ENCODE data around the gene MEF2A.
A peak's percentile ranks its signal among the peaks of the same experiment; 100 is the strongest.
"Not testable (repeated sequence)": the region's sequence is repeated elsewhere in the genome, so short reads cannot be mapped to it uniquely, and the experiment has no call there.

MEF2A gene

GRCh38 chr15:99749386-99749785 is 183.6 kb downstream of the MEF2A start:
- H3K27ac ChIP-seq, result no peak overlapping the region
- no peaks in the 10 kb centered on the region for H3K79me2 ChIP-seq
- H3K4me2 ChIP-seq (ENCODE audit: low read length), result no peak overlapping the region
- no peak overlapping the region for H3K9ac ChIP-seq
- no peak for TF ChIP-seq CTCF (IDR thresholded peaks at IDR 0.05)
- H3K27me3 ChIP-seq (ENCODE audit: control insufficient read depth, insufficient read depth, low read length), result no peaks in the 10 kb centered on the region
- H3K4me1 ChIP-seq, result no peaks in the 10 kb centered on the region
- no peak overlapping the region for H3K4me3 ChIP-seq (ENCODE audit: low read depth, low read length)
- H3K36me3 ChIP-seq (ENCODE audit: control insufficient read depth, insufficient read depth, low read length), result no peaks in the 10 kb centered on the region
- no peak overlapping the region for H2AFZ ChIP-seq
- no peaks in the 10 kb centered on the region for H3K9me3 ChIP-seq (ENCODE audit: control insufficient read depth, low read length)

- H3K9ac ChIP-seq; H2AFZ ChIP-seq; H3K27ac ChIP-seq; H3K79me2 ChIP-seq; H3K27me3 ChIP-seq (ENCODE audit: control insufficient read depth, insufficient read depth, low read length); H3K36me3 ChIP-seq (ENCODE audit: control insufficient read depth, insufficient read depth, low read length); H3K9me3 ChIP-seq (ENCODE audit: control insufficient read depth, low read length); H3K4me3 ChIP-seq (ENCODE audit: low read depth, low read length); H3K4me2 ChIP-seq (ENCODE audit: low read length); H3K4me1 ChIP-seq: not testable (repeated sequence)
Observed at GRCh38 chr15:99750326-99750725, 184.5 kb downstream of the MEF2A start.

GRCh38 chr15:99752556-99752955 is 186.8 kb downstream of the MEF2A start:
- no peaks in the 10 kb centered on the region for H3K4me1 ChIP-seq
- TF ChIP-seq CTCF (IDR thresholded peaks at IDR 0.05), result no peak
- no peaks in the 10 kb centered on the region for H3K9me3 ChIP-seq (ENCODE audit: control insufficient read depth, low read length)
- no peak overlapping the region for H3K9ac ChIP-seq
- H3K27ac ChIP-seq, result no peak overlapping the region
- no peak overlapping the region for H3K4me3 ChIP-seq (ENCODE audit: low read depth, low read length)
- H2AFZ ChIP-seq, result no peak overlapping the region
- no peaks in the 10 kb centered on the region for H3K27me3 ChIP-seq (ENCODE audit: control insufficient read depth, insufficient read depth, low read length)
- no peaks in the 10 kb centered on the region for H3K79me2 ChIP-seq
- no peaks in the 10 kb centered on the region for H3K36me3 ChIP-seq (ENCODE audit: control insufficient read depth, insufficient read depth, low read length)
- no peak overlapping the region for H3K4me2 ChIP-seq (ENCODE audit: low read length)

GRCh38 chr15:99753066-99753465 is 187.3 kb downstream of the MEF2A start:
- no peaks in the 10 kb centered on the region for H3K79me2 ChIP-seq
- no peaks in the 10 kb centered on the region for H3K9me3 ChIP-seq (ENCODE audit: control insufficient read depth, low read length)
- H3K4me1 ChIP-seq, result no peaks in the 10 kb centered on the region
- H2AFZ ChIP-seq, result no peak overlapping the region
- H3K27me3 ChIP-seq (ENCODE audit: control insufficient read depth, insufficient read depth, low read length), result no peaks in the 10 kb centered on the region
- no peak overlapping the region for H3K9ac ChIP-seq
- TF ChIP-seq CTCF (IDR thresholded peaks at IDR 0.05), result no peak
- no peaks in the 10 kb centered on the region for H3K36me3 ChIP-seq (ENCODE audit: control insufficient read depth, insufficient read depth, low read length)
- H3K27ac ChIP-seq, result no peak overlapping the region
- no peak overlapping the region for H3K4me2 ChIP-seq (ENCODE audit: low read length)
- H3K4me3 ChIP-seq (ENCODE audit: low read depth, low read length), result no peak overlapping the region

GRCh38 chr15:99755692-99756409 is 190.1 kb downstream of the MEF2A start:
- Histone ChIP-seq H3K36me3 (ENCODE audit: control insufficient read depth, insufficient read depth, low read length) (no peaks in the 10 kb centered on the region), H3K4me1 (no peaks in the 10 kb centered on the region), H3K9me3 (ENCODE audit: control insufficient read depth, low read length) (no peaks in the 10 kb centered on the region), H3K27me3 (ENCODE audit: control insufficient read depth, insufficient read depth, low read length) (no peaks in the 10 kb centered on the region), H3K4me2 (ENCODE audit: low read length) (no peak overlapping the region), H2AFZ (no peak overlapping the region), H3K9ac (no peak overlapping the region), H3K4me3 (ENCODE audit: low read depth, low read length) (no peak overlapping the region), H3K27ac (no peak overlapping the region), H3K79me2 (no peaks in the 10 kb centered on the region)
- TF ChIP-seq CTCF (IDR thresholded peaks at IDR 0.05), result peak; percentile 73

All from parathyroid adenoma (tissue), 2 donors.